HG03039 (cell line): ENCODE measurements around the gene SLC66A3.
"Not testable (repeated sequence)": the region's sequence is repeated elsewhere in the genome, so short reads cannot be mapped to it uniquely, and the experiment has no call there.

ENCODE experiments used
- ATAC-seq: cut with Tn5 transposase; IDR thresholded peaks from one replicate; pipeline ENCODE4 v1.9.1; 2021; ENCODE audit warnings: mild to moderate bottlenecking, moderate library complexity; ENCODE audit not compliant: unreplicated experiment

SLC66A3 gene

DNA sequence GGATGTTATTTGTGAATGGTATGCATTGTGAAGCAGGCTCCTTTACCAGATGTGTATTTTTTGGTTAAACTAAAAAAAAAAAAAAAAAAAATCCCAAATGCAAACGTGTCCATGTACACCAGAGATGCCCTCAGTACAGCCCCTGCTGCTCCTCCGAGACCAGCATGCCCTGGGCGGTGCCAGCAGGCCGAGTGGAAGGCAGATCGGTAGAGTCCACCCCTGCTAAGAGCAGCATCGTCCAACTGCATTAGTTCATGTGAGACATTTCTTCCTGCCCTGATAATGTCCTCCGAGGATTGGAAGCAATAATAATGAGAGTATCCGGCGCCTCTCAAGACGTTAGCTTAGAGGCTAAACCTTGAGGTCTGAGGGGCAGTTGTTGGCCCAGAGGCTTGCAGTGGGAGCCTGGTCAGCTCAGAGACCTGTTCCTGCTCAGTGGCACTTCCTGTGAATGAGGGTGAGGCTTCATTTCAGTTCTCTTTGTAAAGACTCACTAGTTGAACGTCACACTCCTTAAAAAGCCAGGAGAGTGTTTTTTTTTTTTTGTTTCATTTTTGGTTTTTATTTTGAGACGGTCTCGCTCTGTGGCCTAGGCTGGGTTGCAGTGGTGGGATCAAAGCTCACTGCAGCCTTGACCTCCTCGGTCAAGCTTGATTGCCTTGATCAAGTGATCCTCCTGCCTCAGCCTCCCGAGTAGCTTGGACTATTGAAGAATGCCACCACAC is 5.6 kb downstream of the SLC66A3 start:
- ATAC-seq, result peak; percentile 41

GRCh38 chr2:11161747-11162146 is 6.5 kb downstream of the SLC66A3 start:
- ATAC-seq, result no peak

DNA sequence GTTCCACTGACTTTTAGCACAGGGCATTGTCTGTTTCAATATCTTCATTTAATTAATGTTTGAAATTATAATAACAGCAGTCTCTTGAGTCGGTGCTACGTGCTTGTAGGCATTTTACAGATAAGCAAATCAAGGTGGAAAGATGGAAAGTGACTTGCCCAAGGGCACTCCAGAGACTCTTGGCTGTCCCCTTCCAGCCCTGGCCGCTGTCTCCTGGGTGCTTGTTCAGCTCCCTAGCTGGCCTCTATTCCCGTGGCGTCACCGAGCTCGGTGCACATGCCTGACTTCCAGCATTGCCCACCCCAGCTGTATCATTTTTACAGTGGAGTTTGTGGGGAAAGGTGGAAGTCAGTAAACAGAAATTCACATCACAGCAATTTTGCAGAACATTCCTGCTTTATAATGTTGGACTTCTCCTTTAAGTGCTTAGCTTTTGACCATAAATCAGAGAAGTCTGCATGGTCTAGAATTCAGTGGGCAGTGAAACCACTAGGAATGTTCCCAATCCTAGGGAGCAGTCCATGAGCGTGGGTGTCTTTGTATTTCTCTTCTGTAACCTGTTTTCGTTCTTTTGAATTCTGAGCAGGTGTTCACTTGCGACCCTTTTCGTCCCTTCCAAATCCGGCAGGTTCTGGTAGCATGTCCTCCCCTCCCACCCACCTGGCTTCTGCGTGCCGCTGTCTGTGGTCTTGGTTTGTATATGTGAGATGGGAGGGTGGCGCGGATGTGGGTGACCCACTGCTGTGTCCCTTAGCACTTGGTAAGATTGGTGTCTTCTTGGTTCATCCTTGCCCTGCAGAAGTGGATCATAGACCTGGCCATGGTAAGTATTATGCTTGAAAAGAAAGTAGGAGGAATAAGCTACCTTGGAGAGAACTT is 8.4 kb downstream of the SLC66A3 start:
- no peak for ATAC-seq

DNA sequence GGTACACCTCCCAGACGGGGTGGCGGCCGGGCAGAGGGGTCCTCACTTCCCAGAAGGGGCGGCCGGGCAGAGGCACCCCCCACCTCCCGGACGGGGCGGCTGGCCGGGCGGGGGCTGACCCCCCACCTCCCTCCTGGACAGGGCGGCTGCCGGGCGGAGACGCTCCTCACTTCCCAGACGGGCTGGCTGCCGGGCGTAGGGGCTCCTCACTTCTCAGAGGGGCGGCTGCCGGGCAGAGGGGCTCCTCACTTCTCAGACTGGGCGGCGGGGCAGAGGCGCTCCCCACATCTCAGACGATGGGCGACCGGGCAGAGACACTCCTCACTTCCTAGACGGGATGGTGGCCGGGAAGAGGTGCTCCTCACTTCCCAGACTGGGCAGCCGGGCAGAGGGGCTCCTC is 9.8 kb downstream of the SLC66A3 start:
- ATAC-seq, result not testable (repeated sequence)

GRCh38 chr2:11166476-11166875 is 11.2 kb downstream of the SLC66A3 start:
- ATAC-seq, result no peak

DNA sequence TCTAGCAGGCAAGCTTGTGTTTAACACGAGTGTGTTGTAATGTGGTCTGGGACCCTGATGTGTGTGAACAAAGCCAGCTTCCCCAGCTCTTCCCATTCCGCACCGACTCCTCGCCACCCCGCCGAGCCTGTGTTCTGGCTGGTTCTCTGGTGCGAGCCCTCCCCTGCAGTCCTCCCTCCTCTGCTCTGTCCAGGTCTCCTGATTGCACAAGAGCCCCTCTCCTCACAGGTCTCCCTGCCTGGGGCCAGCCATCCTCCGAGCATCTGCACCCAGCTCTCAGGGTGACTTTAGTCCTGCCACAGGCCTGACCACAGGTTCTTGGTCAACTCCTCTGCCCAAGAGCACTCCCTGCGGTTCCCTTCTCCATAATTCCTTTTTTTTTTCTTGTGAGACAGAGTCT is 13.2 kb downstream of the SLC66A3 start:
- no peak for ATAC-seq

- no peak for ATAC-seq
Observed at GRCh38 chr2:11169333-11169732, 14.1 kb downstream of the SLC66A3 start.

- no peak for ATAC-seq
Observed at GRCh38 chr2:11174222-11174621, 19.0 kb downstream of the SLC66A3 start.

DNA sequence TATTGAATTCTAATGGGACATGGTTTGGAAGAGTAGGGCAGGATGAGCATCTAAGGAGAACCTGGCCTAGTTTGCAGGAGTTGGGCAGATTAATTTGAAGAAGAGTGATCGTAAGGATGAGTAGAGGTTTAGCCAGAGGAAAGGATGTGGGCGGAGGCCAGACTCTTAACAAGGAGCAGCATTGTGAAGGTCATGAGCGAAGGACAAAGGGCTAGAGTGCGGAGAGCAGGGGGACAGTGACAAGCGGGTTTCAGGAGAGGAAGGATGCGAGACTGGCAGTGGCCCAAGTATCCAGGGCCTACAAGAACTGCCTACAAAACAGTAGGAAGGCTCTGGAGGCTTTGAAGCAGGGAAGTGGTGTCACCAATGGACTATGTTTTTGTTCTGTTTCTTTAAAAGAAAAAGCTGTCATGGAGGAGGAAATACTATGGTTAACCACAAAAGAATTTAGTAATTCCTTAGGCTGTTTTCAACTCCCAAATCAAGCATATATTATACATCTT is 20.1 kb downstream of the SLC66A3 start:
- no peak for ATAC-seq

DNA sequence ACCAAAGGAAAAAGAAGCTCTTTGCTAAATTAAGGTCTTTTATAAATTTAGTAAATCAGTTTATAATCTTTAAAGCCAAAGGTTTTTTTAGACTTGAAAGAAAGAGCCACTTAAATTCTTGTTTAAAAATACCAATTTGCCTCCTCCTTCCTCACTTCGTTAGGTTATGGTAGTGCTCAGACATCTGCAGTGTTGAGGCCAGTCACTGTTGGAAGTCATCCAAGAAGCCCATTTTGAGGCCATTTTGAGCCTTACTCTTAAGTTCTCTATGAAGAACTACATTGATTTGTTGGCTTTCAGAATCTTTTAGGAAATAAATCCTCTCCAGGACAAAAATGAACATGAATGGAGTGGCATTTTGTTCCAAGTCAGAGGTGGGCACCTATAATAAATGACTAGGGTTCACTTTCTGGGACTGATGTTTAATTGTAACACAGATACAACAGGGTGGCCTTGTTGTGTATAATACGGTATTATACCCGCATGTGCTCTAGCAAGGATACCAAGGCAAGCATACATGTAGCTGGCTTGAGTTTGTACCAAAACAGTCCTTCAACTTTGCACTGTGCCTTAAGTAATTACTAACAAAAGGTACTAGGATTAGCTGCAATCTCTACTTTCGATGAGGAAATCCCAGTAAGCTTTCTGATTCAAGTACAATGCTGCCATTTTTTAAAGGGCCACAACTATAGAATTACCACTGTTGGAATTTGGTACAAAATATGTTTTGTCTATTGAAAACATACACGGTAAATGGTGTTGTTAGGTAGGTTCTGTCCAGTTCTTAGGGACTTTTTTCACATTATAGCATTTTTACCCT is 22.8 kb downstream of the SLC66A3 start:
- no peak for ATAC-seq

DNA sequence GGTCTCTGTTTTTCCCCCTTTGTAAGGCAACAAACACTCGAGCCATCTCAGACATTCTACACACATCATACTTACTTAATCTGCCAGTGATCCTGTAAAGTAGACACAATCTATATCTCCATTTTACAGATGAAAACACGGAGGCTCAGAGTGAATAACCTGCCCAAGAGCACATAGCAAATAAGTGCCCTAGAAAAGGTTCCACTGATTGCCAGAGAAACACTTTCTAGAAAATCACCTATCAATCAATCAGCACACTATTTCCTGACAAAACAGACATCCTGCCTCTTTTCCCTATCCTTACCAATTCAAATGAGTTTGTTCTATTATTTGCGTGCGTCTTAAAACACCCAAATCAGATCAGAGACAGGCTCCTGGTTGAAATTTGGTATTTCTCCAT is 23.9 kb downstream of the SLC66A3 start:
- no peak for ATAC-seq

GRCh38 chr2:11179899-11180298 is 24.6 kb downstream of the SLC66A3 start:
- no peak for ATAC-seq

GRCh38 chr2:11180653-11181052 is 25.4 kb downstream of the SLC66A3 start:
- no peak for ATAC-seq

DNA sequence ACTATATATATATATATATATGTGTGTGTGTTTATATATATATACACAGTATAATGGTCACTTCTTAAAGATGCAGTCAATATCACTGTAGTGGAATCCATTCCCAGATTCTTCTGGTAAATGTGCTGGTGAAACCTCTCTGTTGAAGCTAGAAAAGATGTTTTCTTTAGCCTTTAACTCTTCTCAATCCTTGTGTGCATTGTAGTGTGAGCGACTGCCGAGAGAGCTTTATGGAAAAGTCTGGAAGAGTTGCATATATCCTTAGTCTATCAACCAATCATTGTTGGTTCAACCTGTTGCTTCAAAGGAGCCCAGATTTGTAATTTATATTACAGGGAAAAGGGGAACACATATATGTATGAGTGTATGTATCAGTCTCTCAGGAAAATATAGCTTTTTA is 27.7 kb downstream of the SLC66A3 start:
- no peak for ATAC-seq

- no peak for ATAC-seq
Observed at GRCh38 chr2:11186145-11186544, 30.9 kb downstream of the SLC66A3 start.

DNA sequence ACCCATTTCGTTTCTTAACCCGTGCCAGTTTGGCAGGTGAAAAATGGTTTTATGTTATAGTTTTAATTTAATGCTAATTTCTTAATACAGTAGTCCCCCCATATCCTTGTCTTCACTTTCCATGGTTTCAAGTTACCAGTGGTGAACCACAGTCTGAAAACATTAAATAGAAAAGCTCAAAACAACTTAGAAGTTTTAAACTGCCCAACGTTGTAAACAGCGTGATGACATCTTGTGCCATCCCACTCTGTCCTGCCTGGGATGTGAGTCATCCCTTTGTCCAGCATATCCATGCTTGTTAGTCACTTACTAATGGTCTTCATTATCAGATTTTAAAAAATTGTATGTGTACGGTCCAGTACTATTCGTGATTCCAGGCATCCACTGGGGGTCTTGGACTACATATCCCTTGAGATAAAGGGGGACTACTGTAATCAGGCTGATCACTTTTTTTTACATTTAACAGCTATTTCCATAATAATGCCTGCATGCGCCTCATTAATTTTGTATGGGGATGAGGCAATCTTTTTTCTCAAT is 31.9 kb downstream of the SLC66A3 start:
- ATAC-seq, result no peak

GRCh38 chr2:11187731-11188130 is 32.5 kb downstream of the SLC66A3 start:
- ATAC-seq, result no peak

- no peak for ATAC-seq
Observed at GRCh38 chr2:11196246-11196645, 41.0 kb downstream of the SLC66A3 start.

GRCh38 chr2:11200651-11201050 is 45.4 kb downstream of the SLC66A3 start:
- no peak for ATAC-seq

- ATAC-seq, result no peak
Observed at GRCh38 chr2:11201969-11202368, 46.7 kb downstream of the SLC66A3 start.

- peak; percentile 51 for ATAC-seq
Observed at GRCh38 chr2:11203480-11203879, 48.2 kb downstream of the SLC66A3 start.
